Activated naive CD4-positive, alpha-beta T cell treated with anti-CD3 and anti-CD28 coated beads for 36 hours (primary cell): ENCODE results near the gene NOD1. TPM values are rescaled to one million over a fixed set of nuclear protein-coding genes. Genes with fewer than 3 reads are reported as not detected.
"Not testable (repeated sequence)": the region's sequence is repeated elsewhere in the genome, so short reads cannot be mapped to it uniquely, and the experiment has no call there.

Source experiments
- CTCF ChIA-PET: fragments of 350-600 bp; sonication (Branson Sonifier 250); formaldehyde crosslinking; loops from one replicate; lab custom pipeline; 2021; ENCODE audit warnings: antibody characterized with exemption; lab: Charles Lee
- DNase-seq: peaks from one replicate; pipeline ENCODE4 v3.0.0-alpha.2; 2020
- H3K27ac Mint-ChIP-seq: one replicate; pipeline ENCODE4 v1.8.0; 2021; ENCODE audit warnings: mild to moderate bottlenecking, mixed read lengths
- H3K27me3 Mint-ChIP-seq: one replicate; pipeline ENCODE4 v1.8.0; 2021; ENCODE audit warnings: low read depth, mixed read lengths
- H3K36me3 Mint-ChIP-seq: one replicate; pipeline ENCODE4 v1.8.0; 2021; ENCODE audit warnings: low read depth, mixed read lengths
- H3K4me1 Mint-ChIP-seq: one replicate; pipeline ENCODE4 v1.8.0; 2021; ENCODE audit warnings: low read depth, mixed read lengths
- H3K4me3 Mint-ChIP-seq: one replicate; pipeline ENCODE4 v1.8.0; 2021; ENCODE audit warnings: mild to moderate bottlenecking, moderate library complexity, mixed read lengths
- H3K9me3 Mint-ChIP-seq: one replicate; pipeline ENCODE4 v1.8.0; 2021; ENCODE audit warnings: mixed read lengths
- intact Hi-C: fragments of 100-400 bp; cut with micrococcal nuclease; formaldehyde crosslinking; loops from one replicate; pipeline ENCODE4 v1.15.1; 2023
- total RNA-seq, 2 experiments: library from RNA; stranded (reverse); gene quantifications; one replicate each; pipeline ENCODE4 v1.2.3, GENCODE V29; 2021

NOD1 gene, protein sequence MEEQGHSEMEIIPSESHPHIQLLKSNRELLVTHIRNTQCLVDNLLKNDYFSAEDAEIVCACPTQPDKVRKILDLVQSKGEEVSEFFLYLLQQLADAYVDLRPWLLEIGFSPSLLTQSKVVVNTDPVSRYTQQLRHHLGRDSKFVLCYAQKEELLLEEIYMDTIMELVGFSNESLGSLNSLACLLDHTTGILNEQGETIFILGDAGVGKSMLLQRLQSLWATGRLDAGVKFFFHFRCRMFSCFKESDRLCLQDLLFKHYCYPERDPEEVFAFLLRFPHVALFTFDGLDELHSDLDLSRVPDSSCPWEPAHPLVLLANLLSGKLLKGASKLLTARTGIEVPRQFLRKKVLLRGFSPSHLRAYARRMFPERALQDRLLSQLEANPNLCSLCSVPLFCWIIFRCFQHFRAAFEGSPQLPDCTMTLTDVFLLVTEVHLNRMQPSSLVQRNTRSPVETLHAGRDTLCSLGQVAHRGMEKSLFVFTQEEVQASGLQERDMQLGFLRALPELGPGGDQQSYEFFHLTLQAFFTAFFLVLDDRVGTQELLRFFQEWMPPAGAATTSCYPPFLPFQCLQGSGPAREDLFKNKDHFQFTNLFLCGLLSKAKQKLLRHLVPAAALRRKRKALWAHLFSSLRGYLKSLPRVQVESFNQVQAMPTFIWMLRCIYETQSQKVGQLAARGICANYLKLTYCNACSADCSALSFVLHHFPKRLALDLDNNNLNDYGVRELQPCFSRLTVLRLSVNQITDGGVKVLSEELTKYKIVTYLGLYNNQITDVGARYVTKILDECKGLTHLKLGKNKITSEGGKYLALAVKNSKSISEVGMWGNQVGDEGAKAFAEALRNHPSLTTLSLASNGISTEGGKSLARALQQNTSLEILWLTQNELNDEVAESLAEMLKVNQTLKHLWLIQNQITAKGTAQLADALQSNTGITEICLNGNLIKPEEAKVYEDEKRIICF
- total RNA-seq = 1 to 10 TPM; 9.2 to 9.8 TPM

DNA sequence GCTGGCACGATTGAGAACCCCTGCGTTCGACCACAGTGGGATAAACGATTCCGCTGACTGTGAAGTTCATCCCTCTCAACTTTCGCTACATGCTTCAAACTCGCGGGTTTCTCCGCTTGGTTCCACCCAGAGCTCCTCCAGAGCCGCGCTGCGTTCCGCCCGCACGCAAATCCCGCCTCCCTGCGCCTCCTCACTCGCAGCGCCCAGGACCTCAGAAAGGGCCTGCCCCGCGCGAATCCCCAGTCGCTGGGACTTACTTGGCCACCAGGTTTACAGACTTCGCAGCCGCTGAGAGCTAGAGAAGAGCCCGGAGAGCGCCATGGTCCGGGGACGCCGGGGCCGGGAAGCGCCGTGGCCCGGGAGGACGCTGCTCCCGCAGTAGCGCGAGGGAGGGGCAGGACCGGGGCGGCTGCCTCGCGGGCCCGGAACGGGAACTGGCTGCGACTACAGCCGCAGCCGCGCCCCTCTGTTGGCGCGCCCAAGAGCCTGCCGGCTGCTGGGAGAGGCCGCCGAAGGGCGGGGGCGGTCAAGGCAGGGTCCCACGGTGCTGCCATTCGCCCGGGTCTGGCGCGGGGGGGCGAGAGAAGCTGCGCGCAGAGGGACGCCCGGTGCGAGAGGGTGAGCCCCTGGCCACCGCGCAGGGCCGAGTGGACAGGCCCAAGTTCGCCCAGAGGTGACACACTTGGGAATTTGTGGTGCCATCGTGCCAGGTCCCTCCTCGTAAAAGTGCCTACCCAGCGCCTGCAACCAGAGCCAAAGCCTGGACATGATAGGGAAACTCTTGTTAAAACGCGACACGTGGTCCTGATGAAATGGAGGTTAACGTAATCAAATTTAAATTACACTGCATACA lies at the start of gene NOD1:
NOD1 (minus strand) TSS at position 436 of the 853 bp plus-strand sequence. CDS start 21,863 bp downstream, outside the sequence.
- Mint-ChIP-seq H3K27ac (peak within 1 kb of the TSS; percentile 87), H3K27me3 (no peaks in the 10 kb centered on the region), H3K9me3 (no peaks in the 10 kb centered on the region), H3K36me3 (no peaks in the 10 kb centered on the region), H3K4me3 (peak within 1 kb of the TSS; percentile 89), H3K4me1 (peaks cover 52% of the 10 kb centered on the region)
- peak; percentile 73 for DNase-seq
- intact Hi-C loops = loop anchor here (1.0 to 10.0 kb wide), 7 partner anchors 27 to 452 kb away; partner anchors contain the start of genes FKBP14, GARS1 and ZNRF2
- CTCF ChIA-PET = interaction anchor here (0.6 to 1.9 kb wide), 8 partner anchors 9 to 286 kb away, joined by 3 to 4 read pairs (median 3); no protein-coding TSS in a partner anchor

DNA sequence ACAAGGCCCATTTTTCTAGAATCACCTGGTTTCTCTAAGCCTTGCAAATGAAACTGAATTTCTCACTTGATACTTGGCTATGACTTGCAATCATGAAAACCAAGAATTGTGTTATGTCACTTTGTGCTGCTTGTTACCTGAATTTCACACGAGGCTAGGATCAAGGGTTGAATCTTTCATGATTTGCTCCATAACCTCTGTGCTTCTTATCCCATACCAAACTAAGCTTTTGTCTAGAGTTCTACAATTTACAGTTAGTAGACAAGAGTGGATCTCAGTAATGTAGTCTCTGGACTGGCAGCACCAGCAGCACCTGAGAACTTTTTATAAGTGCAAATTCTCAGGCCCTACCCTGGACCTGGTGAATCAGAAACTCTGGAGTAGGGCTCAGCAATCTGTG lies 48.7 kb upstream of the NOD1 start:
- CTCF ChIA-PET, H3K4me3 Mint-ChIP-seq, H3K27me3 Mint-ChIP-seq, intact Hi-C loops, H3K36me3 Mint-ChIP-seq, DNase-seq, H3K4me1 Mint-ChIP-seq, H3K9me3 Mint-ChIP-seq, H3K27ac Mint-ChIP-seq: not testable (repeated sequence)

DNA sequence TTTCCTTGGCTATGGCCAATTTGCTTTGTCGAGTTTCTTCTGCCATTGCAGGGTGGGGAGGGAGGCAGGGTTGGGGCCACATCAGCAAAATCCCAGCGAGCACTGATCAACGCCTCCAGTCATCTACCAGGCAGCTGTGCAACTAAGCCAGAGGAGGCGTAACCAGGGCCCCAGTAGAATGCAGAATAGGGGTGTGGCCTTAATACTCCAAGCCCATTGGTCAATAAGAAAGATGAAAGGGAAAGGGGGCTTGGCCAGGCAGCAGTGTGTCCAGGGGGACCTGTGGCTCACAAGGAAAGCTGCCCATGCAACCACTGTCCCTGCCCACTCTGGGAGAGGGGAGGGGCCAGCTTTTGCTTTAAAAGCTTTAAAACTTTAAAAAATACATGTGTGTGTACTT lies 47.6 kb upstream of the NOD1 start:
- CTCF ChIA-PET = interaction anchor here (0.6 kb wide), 1 partner anchor 164 kb away, joined by 3 read pairs; no protein-coding TSS in a partner anchor
- intact Hi-C loops = no loop called here
- Mint-ChIP-seq H3K27ac (no peak overlapping the region), H3K4me3 (no peak overlapping the region), H3K9me3 (no peaks in the 10 kb centered on the region), H3K4me1 (peaks cover 8% of the 10 kb centered on the region), H3K36me3 (peaks cover 1% of the 10 kb centered on the region), H3K27me3 (no peaks in the 10 kb centered on the region)
- DNase-seq = no peak

DNA sequence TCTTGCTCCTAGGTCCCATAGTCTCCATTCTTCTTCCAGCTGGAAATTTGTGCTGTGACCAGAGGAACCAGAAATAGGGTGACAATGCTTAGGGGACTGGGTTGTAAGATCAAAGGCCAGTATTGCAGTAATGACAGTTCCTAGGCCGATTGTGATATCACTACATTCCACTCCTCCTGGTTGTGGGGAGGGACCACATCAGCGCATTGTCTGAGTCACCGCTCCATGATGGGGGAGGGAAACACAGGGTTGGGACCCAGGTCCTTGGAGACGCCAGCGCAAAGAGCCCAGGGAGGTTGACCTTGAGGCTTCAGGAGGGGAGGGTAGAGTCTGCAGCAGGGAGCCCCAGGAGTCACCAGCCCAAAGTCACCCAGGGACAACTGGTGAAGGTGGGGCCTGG lies 46.8 kb upstream of the NOD1 start:
- no peak overlapping the region for H3K27ac Mint-ChIP-seq
- CTCF ChIA-PET = no interaction called here
- no peaks in the 10 kb centered on the region for H3K27me3 Mint-ChIP-seq
- peaks cover 1% of the 10 kb centered on the region for H3K36me3 Mint-ChIP-seq
- no peaks in the 10 kb centered on the region for H3K9me3 Mint-ChIP-seq
- no peak overlapping the region for H3K4me3 Mint-ChIP-seq
- intact Hi-C loops = no loop called here
- H3K4me1 Mint-ChIP-seq = peaks cover 8% of the 10 kb centered on the region
- DNase-seq = no peak

DNA sequence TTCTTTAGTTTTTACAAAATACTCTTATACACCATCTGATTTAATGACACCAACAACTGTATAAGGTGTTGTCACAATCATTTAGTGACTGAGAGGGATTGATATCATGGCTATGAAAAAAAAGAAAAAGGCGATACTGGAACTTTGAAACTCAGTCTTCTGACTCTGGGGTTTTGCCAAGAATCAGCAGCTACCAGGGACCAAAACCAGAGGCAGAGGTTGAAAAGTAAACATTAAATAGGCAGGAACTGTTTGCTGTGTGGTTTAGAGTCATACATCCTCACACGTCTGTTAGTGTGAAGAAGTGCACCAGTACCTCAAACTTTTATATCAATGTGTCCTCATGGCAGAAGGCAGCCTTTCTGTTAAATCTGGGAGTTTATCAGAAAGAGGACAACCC lies 46.0 kb upstream of the NOD1 start:
- H3K4me3 Mint-ChIP-seq = no peak overlapping the region

DNA sequence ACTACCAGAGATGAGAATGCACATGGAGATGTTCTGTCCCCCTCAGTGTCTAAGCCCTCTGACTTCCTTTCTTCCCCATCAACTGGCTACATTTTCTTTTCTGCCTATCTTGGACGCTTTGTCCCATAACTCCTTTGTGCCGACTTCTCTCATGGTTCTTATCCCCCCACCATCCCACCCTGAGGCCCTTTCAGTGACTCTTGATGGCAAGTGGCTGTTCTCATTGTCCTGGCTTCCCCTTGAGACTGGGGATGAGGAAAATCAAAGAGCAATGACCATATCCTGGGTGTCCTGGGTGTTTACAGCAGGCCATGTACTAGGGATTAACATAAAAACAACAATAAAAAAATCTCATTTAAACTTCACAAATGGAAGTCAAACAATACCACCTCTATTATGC lies 44.9 kb upstream of the NOD1 start:
- no peak for DNase-seq
- H3K9me3 Mint-ChIP-seq = no peaks in the 10 kb centered on the region
- peaks cover 7% of the 10 kb centered on the region for H3K4me1 Mint-ChIP-seq
- H3K36me3 Mint-ChIP-seq = peaks cover 1% of the 10 kb centered on the region
- no peaks in the 10 kb centered on the region for H3K27me3 Mint-ChIP-seq
- CTCF ChIA-PET = no interaction called here
- intact Hi-C loops = no loop called here
- H3K4me3 Mint-ChIP-seq = no peak overlapping the region
- H3K27ac Mint-ChIP-seq = no peak overlapping the region

More for the DNA sequence above, 46.0 kb upstream of the NOD1 start:
- H3K27ac Mint-ChIP-seq = no peak overlapping the region
- peaks cover 7% of the 10 kb centered on the region for H3K4me1 Mint-ChIP-seq
- no peaks in the 10 kb centered on the region for H3K9me3 Mint-ChIP-seq
- H3K27me3 Mint-ChIP-seq = no peaks in the 10 kb centered on the region
- CTCF ChIA-PET = no interaction called here
- no peak for DNase-seq
- intact Hi-C loops = no loop called here
- peaks cover 1% of the 10 kb centered on the region for H3K36me3 Mint-ChIP-seq

DNA sequence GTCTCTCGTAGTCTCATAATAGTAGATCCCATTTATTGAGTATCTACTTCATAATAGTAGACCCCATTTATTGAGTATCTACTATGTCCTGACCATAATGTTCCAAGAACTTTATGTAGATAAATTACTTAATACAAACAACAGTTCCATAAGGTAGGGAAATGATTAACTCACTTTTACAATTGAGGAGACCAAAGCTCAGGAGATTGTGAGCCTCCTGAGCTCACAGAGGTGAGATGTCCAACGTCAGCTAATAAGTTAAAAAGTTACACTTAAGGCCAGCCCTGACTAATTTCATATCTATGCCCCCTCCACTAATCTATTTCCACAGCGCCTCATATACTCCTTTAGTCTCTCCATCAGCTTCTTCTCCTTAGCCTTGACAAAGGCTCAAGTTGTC lies 43.6 kb upstream of the NOD1 start:
- Mint-ChIP-seq H3K36me3 (peaks cover 1% of the 10 kb centered on the region), H3K27ac (no peak overlapping the region), H3K27me3 (no peaks in the 10 kb centered on the region), H3K9me3 (no peaks in the 10 kb centered on the region), H3K4me1 (peaks cover 10% of the 10 kb centered on the region), H3K4me3 (no peak overlapping the region)
- CTCF ChIA-PET = interaction anchor here (0.6 to 1.7 kb wide), 3 partner anchors 11 to 43 kb away, joined by 3 to 4 read pairs (median 3); no protein-coding TSS in a partner anchor
- DNase-seq = no peak
- intact Hi-C loops = no loop called here

DNA sequence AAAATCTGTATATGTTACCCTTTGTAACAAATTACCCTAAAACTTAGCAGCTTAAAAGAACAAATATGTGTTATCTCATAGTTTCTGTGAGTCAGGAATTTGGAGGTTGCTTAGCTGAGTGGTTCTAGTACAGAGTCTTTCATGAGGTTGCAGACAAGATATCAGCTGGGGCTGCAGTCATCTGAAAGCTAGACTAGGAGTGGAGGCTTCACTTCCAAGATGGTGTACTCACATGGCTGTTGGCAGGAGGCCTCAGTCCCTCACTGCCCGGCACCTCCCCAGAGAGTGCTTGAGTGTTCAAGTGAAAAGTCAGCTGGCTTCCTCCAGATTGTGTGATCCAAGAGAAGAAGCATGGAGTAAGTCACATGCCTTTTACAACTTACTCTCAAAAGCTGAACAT lies 42.9 kb upstream of the NOD1 start:
- peaks cover 1% of the 10 kb centered on the region for H3K36me3 Mint-ChIP-seq
- no peaks in the 10 kb centered on the region for H3K9me3 Mint-ChIP-seq
- intact Hi-C loops = loop anchor here (1.0 kb wide), 1 partner anchor 10 kb away; no protein-coding TSS in a partner anchor
- no peak overlapping the region for H3K4me3 Mint-ChIP-seq
- CTCF ChIA-PET = interaction anchor here (1.0 to 1.7 kb wide), 3 partner anchors 41 to 43 kb away, joined by 3 to 4 read pairs (median 3); no protein-coding TSS in a partner anchor
- peak overlapping the region; percentile 51 for H3K27ac Mint-ChIP-seq
- peak; percentile 43 for DNase-seq
- H3K4me1 Mint-ChIP-seq = peaks cover 14% of the 10 kb centered on the region
- no peaks in the 10 kb centered on the region for H3K27me3 Mint-ChIP-seq

DNA sequence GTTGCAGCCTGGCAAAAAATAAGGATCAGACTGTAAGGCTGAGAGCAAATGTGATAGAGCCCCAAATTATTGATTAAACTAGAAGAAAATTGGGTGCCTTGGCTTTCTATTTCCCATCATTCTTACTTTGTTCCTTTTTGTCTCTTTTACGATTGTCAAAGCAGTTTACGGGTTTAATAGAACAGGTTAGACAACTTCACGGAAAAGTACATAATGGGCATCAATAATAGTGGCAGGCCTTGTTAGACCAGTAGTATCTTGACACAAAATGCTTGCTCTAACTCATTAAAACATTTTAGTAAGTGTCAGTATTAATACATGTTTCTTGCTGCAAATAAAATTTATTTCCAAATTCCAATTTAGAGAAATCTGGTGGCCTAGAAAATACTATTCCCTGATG lies 40.5 kb upstream of the NOD1 start:
- H3K4me1 Mint-ChIP-seq = peaks cover 14% of the 10 kb centered on the region
- no peaks in the 10 kb centered on the region for H3K27me3 Mint-ChIP-seq
- intact Hi-C loops = no loop called here
- DNase-seq = no peak
- no peak overlapping the region for H3K27ac Mint-ChIP-seq
- CTCF ChIA-PET = no interaction called here
- no peak overlapping the region for H3K4me3 Mint-ChIP-seq
- no peaks in the 10 kb centered on the region for H3K36me3 Mint-ChIP-seq
- H3K9me3 Mint-ChIP-seq = no peaks in the 10 kb centered on the region

DNA sequence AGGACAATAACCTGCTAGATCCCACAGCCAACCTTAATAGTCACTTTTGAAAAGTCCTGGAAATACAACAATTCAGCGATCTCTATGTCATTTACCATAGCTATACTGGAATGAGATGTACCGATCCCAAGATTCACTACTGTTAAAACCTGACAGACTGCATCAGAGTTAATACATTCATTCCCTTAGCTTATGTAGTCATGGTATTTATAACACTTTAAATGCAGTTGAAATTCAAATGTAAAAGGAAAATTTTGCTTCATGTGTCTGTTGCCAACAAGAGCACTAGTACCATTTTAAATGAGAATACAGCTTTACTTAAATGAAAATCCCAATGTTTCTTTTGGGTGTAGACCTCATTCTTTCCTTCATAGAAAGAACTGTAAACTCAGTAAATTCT lies 37.2 kb upstream of the NOD1 start:
- Mint-ChIP-seq H3K4me1 (peaks cover 11% of the 10 kb centered on the region), H3K4me3 (no peak overlapping the region), H3K36me3 (no peaks in the 10 kb centered on the region), H3K27me3 (no peaks in the 10 kb centered on the region), H3K27ac (no peak overlapping the region), H3K9me3 (no peaks in the 10 kb centered on the region)
- CTCF ChIA-PET = interaction anchor here (1.4 kb wide), 1 partner anchor 48 kb away, joined by 4 read pairs; no protein-coding TSS in a partner anchor
- intact Hi-C loops = loop anchor here (2.0 kb wide), 1 partner anchor 15 kb away; no protein-coding TSS in a partner anchor
- DNase-seq = no peak

DNA sequence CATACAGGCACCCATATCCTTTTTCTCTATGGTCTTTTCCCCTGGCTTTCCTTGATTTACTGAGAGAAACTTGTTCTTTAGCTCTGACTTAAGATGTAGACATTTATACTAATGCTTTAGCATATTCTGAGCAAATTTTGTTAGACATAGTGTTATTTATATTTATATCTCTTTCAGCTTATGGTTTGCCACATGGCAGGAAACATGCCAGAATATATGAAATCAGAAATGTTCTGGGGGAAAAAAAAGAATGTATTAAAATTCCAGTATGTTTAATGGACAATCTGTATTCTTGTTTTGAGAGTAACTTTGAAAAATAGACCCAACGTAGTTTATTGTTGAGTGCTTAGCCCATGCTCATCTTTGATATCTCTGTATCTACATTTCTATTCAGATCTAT lies 36.2 kb upstream of the NOD1 start:
- Mint-ChIP-seq H3K4me3 (no peak overlapping the region), H3K4me1 (peaks cover 7% of the 10 kb centered on the region), H3K27me3 (no peaks in the 10 kb centered on the region), H3K9me3 (no peaks in the 10 kb centered on the region), H3K27ac (no peak overlapping the region), H3K36me3 (no peaks in the 10 kb centered on the region)
- DNase-seq = no peak
- CTCF ChIA-PET = interaction anchor here (1.0 kb wide), 1 partner anchor 9 kb away, joined by 5 read pairs; no protein-coding TSS in a partner anchor
- intact Hi-C loops = no loop called here
